HG03139 (cell line): ENCODE data around the gene RBSN.
"Not testable (repeated sequence)": the region's sequence is repeated elsewhere in the genome, so short reads cannot be mapped to it uniquely, and the experiment has no call there.

Experiments used
- ATAC-seq: cut with Tn5 transposase; IDR thresholded peaks from one replicate; pipeline ENCODE4 v1.9.1; 2021; ENCODE audit not compliant: unreplicated experiment

RBSN gene

DNA sequence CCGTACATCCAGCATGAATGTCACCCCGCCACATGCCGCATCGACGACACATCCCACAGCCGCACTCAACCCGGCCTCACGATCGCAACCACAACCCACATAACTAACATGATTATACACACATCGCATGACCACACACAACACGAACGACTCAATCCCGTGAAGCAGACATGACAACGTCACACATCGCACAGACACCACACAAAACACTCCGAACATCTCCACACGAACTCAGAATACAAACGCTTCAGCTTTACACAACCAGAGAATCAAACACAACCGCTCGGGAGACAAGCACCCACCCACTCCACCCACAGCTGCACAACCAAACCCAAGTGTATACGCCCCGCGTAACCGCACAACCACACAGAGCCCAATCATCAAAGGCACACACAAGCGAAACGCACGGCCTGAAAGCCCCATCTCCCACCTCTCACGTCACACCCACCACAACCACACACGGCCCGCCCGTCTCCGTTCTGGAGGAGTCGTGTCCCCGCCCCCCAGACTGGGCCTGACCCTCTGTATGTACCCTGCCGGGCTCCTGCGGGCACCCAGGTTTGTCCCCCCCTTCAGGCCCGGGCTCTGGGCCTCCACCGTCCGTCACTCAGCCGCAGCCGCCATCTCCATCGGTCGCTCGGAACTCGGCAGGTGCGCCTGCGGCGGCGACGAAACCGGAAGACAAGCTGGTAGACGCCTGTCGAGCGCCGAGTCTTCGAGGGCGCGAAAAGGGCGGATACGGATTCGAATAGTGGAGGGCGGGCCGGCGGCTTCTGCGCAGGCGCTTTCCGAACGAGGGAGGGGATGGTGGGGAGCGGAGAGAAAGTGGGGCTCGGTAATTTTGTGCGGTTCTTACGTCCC is at the start of gene RBSN:
Gene RBSN, minus strand, starts transcription at position 646 of the 861 bp plus-strand sequence. CDS start 3,028 bp downstream, outside the sequence.
- peak; percentile 82 for ATAC-seq

DNA sequence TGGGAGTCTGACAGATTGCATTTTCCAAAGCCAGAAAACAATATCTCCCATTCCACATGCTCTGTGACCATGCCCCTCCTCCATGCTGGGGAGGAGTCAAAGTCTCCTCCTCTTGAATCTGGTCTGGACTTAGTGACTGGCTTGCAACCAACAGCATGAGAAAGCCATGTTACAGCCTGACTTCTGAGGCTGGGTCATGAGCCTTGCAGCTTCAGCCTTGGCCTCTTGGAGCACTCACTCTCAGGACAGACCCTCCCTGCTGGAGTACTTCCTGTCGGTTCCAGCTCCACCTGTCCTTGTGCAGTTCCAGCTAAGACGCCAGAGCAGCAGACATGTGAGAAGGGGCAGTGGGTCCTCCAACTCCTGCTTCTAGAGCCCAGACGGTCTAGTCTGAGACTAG is 49.7 kb upstream of the RBSN start:
- no peak for ATAC-seq

DNA sequence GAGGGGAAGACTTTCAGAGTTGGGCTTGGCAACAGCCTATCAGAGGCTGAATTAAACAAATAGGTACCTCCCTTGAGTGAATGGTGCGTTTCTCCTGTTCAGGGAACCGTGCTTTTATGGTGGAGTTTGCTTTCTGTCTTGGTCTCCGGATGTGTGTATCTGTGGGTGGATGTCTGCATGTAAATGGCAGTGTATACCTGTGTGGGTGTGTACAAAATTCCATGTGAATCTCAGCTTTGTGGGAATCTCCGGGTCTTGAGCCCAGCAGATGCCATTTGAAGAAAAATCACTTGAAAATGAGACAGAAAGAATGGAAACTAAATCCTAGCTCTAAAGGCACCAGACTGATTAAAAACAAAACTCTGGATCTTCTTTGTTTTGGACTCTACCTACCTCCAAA is 37.9 kb upstream of the RBSN start:
- ATAC-seq: not testable (repeated sequence)

DNA sequence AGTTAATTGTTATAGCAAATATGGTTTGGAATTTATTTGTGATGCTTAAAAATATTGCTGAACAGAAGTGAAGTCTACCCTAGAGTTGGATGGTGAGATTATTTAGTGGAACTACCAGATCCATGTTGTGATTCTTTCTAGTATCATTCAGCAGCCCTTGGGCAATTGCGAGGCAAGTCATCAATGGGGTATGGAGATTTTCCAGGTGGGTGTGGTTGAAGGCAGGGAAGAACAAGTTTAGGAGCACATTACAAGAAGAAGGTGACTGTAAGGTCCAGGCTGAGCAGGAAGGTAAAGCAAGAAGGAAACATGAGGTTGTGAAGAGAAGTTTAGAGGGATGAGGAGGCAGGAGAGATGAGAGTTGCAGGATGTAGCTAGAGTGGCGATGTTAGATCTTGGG is 36.0 kb upstream of the RBSN start:
- ATAC-seq: not testable (repeated sequence)

DNA sequence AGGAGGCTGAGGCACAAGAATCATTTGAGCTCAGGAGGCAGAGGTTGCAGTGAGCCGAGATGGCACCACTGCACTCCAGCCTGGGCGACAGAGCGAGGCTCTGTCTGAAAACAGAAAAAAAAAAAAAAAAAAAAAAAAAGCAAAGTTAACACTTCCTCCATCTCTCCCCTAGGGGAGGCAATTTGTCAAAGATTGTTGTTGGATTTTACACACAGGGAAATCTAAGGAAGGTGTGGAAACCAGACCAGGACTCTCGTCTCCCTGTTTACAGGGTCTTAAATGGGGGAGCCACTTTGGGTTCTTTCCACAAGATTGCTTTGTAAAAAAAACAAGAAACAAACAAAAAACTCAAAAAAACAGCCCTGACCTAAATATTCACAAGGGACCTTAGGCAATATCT is 29.5 kb upstream of the RBSN start:
- ATAC-seq: not testable (repeated sequence)

DNA sequence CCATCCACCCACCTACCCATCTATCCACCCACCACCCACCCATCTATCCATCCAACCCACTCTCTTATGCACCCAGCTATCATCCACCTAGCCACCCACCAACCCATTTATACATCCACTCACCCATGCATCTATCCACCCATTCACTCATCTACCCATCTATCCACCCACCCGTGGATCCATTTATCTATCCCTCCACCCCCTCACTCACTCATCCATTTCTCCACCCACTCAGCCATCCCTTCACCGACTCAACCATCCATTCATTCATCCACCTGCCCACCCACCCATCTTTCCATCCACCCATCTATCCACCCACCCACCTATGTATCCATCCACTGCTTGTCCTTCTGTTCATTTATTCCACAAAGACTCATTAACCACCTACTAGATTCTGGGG is 28.0 kb upstream of the RBSN start:
- not testable (repeated sequence) for ATAC-seq

DNA sequence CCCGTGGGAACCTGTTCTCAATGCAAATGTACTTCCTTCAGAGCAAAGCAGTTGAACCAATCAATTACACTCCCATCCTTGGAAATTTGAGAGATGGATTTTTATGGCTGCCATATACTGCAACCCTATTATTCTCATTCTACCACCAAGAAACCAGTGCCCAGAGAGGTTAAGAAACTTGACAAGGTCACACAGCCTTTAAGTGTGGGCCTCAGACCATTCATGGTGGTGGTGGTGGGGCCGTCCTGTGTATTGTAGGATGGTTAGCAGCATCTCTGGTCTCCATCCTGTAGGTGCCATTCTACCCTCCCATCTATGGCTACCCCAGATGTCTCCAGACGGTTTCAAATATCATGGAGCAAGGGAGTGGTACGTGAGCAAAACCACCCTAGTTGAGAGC is 23.4 kb upstream of the RBSN start:
- no peak for ATAC-seq

DNA sequence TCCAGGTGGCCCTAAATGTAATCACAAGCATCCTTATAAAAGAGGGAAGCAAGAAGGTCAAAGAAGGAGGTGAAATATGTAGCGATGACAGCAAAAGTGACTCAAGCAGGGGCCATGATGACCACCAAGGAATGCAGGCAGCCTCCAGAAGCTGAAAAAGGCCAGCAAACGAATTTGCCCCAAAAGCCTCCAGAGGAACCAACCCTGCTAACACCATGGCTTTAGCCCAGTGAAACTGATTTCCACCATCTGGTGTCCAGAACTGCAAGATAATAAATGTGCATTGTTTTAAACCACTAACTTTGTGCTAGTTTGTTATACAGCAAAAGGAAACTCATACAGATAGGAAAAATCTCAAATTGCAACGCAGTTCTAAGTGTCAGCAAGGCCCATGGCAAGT is 23.0 kb upstream of the RBSN start:
- ATAC-seq: no peak

DNA sequence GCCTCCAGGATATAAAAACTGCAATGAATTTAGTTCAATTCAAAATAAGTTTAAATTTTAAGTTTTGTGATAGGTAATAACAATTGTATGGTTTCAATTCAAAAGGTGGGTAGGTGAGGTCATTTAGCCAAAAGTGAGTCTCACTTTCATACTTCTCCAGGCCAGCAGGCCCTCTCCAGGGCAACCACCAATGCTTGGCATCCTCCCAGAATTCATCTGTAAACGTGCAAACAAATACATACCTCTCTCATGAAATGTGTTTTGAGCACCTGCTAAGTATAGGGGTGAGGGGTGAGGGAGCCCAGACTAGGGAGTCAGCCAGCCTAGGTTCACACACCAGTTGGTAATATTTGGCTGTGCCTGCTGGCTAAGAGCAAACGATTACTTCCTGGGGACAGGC is 22.0 kb upstream of the RBSN start:
- ATAC-seq: no peak

DNA sequence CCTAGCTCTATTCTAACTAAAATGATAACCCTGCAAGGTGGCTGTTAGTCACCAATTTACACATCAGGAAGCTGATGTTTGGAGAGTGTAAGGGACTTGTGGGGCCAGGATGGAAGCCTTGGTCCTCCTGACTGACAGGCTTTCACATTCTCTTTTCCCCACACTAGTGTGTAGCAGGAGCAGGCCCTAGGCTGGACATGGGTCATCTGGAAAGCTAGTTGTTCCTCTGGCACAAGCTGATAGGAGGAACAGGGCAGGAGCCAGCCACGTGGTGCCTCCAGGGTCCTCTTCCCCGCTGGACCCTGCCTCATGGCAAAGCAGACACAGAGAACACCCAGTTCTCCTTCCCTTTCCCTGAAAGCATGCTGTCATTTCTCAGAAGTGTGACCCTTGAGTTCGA is 18.1 kb upstream of the RBSN start:
- no peak for ATAC-seq

DNA sequence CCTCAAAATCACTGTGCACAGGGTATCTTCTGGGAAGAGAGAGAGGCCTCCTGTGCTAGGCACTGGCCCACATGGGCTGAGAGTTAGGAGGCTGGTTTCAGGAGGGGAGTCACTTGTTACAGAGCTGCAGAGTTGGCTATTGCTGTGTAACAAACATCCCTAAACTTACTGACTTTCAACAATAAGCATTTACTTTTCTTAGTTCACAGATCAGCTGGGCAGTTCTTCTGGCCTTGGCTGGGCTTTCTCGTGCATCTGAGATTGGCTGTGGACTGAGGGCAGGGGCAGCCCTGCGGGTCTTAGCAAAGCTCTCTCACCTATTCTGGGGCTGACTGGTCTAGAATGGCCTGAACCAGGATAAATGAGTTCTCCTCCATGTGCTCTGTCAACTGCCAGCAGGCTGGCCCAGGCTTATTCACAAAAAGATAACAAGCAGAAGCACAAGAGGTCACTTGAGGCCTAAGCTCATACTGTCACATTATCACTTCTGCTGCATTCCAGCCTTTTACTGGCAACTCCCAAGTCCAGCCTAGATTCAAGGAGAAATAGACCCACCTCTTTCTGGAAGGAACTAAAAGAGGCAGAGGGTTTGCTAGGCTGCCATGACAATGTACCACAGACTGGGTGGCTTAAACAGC is 17.2 kb upstream of the RBSN start:
- ATAC-seq: no peak

DNA sequence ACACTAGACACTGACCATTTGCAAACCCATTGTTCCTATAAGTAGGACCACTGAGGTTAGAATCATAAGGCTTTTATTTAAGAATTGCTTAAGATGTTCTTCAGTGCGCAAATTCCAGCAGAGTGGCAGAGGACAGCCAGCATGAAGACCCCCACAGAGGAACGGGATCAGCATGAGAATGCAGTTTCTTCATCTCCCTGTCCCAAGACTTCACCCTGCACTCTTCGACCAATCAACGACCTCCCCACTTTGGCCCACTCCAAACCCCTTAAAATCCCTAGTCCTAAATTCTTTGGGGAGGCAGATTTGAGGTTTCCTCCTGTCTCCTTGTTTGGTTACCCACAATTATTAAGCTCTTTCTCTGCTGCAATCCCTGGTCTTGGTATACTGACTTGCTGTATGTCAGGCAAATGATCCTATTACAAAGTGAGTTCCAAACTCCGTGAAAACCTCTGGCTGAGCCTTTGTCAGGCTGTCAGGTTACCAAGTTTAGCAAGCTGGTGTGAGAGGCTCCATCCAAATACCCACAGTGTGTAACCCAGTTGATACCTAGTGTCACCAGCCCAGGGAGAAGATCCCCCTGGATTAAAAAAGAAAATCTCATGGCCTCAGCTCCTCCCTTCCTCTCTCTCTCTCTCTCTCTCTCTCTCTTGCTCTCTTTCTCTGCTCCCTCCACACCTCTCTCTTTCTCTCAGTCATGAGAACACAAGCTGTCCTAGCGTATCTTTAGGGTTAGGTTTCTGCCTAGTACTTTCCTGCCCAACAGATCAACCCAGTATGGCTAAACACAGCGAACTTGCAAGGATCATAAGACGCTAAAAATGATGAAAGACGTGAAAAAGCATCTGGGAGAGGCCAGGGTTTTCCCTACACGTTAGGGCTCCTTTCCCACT is 15.8 kb upstream of the RBSN start:
- ATAC-seq: no peak

DNA sequence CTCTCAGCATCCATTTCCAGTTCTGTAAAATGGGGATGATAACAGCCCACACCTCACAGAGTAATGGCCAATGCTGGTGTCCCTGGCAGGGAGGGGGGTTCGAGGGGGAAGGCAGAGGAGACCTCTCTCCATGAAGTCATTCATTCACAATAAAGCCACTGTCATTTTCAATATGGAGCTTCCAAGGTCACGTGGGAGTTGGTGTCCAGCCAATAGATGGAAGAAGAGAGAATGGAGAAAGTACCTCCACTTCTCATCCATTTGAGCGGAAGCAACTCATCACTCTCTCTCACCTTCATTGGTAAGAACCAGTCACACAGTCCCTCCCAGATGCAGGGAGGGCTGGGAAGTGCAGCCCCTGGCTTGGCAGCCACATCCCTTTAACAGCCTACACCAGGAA is 14.9 kb upstream of the RBSN start:
- no peak for ATAC-seq

DNA sequence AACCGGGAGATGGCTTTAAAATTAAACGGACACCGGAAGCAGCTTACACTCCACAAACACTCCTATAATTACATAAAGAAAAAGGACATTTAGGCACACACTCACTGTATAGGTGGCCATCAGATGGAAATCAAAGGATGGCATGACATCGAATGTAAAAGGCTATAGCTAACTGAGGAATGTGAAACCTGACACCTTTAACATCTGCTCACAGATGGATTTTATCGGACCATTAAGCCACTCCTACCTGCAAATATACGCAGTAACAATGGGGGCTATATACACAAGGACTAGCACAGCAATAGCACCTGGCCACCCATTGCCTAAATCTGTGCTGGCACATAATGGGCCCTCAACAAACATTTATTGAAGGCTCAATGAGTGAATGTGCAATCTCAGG is 14.5 kb upstream of the RBSN start:
- no peak for ATAC-seq

DNA sequence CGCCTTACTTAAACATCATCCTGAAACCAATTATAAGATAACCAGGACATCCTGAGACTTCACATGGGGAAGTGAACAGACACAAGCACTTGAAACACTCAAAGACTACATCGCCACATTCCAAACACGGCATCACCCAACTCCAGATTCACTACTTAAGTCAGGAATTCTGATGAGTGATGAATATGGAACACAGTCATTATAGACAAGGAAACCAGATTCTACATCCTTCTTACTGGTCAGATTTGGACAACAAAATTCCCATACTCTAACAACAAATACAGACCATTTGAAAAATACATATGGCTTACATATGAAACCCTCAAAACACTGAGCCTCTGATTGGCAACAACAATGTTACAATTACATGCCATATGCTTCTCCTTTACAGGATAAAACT is 13.1 kb upstream of the RBSN start:
- no peak for ATAC-seq

DNA sequence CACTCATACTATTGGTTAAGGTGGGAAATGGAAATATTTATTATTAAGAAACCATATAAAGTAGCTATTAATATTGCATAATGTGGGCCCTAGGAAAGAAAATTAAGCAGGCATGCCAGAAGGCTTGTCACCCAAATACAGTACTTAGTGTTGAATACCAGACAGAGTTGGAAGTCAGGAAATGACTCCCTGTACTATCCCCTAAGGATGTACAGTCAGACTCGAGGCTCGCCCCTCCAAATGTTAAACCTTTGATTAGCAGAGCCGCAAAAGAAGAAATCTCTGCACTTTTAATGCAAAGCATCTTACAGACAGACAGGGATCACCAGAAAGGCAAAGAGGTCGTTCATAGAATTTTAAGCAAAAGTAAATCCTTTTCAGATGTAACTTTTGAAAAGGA is 11.3 kb upstream of the RBSN start:
- no peak for ATAC-seq

DNA sequence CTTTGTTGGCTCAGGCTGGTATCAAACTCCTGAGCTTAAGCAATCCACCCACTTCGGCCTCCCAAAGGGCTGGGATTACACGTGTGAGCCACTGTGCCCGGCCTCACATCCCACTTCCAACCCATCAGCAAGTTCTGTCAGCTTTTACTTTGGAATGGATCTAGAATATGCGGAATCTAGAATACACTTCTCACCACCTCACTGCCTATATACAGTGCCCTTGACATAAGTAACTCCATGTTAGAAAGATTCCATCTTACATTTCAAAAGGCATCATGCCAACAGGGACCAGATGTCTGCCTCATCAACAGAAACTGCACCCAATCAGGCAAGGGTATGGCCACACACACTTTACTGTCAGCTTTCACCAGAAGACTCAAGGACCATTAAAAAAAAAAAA is 9.9 kb upstream of the RBSN start:
- ATAC-seq: no peak

DNA sequence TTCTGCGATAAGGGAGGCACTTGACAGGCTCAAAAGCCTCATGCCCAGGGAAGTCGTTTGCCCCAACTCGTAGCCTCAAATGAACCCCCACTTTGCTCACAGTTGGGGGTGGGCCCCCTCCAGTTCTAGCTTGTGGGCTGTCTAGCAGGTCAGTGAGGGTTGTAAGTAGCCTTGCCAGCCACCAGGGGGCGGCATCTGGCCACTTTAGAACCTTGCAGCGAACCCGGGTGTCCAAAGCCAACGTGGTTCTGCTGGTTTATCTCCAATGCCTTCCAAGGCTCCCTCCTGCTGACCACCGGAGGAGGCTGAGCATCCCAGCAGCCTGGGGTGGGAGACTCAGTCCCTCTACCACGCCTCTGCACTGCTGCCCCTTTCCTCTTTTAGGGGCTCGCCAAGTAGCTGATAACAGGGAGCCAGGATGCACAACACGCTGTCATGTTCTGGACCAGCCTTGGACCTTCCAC is 9.2 kb upstream of the RBSN start:
- ATAC-seq: no peak

DNA sequence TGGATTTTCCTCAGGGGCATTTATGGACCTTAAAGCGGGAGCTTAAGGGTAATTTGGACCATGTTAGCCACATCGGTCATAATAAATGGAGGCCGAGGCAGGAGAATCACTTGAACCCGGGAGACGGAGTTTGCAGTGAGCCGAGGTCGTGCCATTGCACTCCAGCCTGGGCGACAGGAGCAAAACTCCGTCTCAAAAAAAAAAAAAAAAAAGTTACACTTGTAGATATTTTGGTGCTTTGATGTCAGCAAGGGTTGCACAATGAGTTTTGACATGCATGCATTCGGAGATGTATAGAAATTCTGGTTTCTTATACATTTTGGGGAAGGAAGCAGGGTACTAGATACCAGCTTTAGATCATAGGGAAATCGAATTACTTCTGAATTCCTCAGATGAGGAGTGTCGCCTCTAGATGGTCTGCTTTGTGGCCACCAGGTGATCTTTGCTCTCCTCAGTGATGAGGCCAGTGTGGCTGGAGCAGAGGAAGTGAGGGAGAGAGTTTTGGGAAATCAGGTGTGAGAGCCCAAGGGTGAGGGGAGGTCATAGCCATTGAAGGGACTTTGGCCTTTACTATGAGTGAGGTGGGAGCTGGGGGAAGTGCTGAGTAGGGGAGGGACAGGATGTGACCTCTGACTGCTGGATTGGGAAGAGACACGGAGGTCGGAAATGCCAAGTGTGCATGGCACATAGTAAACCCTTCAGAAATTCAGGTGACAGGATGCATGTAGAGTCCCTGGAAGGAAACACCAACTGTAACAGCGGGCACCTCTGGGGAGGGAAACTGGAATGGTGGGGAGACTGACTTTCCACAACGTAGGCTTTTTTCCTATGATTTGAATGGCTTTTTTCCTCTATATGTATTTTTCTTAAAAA is 8.4 kb upstream of the RBSN start:
- ATAC-seq: no peak

DNA sequence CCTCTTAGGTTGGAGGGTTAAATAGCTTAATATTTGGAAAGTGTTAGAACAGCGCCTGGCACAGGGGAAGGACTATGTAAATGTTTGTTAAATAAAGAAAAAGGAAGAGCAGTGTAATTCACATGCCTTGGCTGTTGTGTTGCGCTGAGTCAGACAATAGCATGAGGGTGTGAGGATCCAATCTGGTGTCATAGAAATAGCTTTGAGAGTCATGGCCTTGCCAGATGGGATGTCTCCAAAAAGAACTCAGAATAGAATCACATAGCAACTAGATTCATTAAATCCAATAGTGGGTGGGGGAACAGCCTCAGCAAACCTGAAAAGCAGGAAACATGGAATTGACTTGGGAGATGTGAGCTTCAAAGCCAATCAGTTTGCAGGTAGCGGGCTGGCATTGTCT is 3.9 kb upstream of the RBSN start:
- no peak for ATAC-seq

DNA sequence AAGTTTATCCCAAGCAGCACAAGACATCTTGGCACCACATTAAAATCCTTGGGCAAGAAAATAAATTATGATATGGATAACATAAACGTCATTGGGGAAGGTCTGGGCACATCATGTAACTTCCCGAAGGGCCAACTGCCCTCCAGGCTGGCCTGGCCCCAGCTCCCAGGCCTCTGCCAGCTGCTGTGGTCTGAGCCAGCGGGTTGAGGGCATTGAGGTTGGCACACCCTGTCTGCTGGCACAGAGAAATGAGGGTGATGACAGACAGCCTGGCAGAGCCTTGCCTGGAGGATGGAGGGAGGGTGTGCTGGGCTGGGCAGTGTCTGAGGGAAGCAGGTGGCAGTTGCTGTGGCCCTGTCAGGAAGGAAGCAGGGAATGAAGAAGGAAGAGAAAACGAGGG is 3.3 kb upstream of the RBSN start:
- no peak for ATAC-seq
